SK-MEL-5 (cell line): ENCODE results near the gene LYSMD4. TPM values are rescaled to one million over a fixed set of nuclear protein-coding genes. Genes with fewer than 3 reads are reported as not detected.
"Not testable (repeated sequence)": the region's sequence is repeated elsewhere in the genome, so short reads cannot be mapped to it uniquely, and the experiment has no call there.

Experiments
- DNase-seq: peaks from one replicate; pipeline ENCODE4 v3.0.0-alpha.2; 2016; ENCODE audit warnings: low read depth, low spot score
- in situ Hi-C: cut with HindIII; loops from 2 replicates; pipeline ENCODE4 v1.10.0; 2016; ENCODE audit warnings: low sequenced_read_pairs, high pct_unique_total_duplicates, low pct_unique_long_range_greater_than_20kb
- total RNA-seq: library from RNA; depleted of rRNA; stranded (reverse); fragments of >200 nt; shearing (Covaris generic); gene quantifications from 2 replicates; pipeline ENCODE4 v1.2.3, GENCODE V29; 2014

The LYSMD4 gene
- total RNA-seq, 1 experiment from 2014 or later: 5.7 TPM

DNA sequence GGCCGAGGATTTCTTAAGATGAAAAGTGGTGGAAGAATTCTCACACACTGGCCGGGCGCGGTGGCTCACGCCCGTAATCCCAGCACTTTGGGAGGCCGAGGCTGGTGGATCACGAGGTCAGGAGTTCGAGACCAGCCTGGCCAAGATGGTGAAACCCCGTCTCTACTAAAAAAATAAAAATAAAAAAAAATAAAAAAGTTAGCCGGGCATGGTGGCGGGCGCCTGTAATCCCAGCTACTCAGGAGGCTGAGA is 729 bp upstream of the LYSMD4 start:
- in situ Hi-C loops, DNase-seq: not testable (repeated sequence)

DNA sequence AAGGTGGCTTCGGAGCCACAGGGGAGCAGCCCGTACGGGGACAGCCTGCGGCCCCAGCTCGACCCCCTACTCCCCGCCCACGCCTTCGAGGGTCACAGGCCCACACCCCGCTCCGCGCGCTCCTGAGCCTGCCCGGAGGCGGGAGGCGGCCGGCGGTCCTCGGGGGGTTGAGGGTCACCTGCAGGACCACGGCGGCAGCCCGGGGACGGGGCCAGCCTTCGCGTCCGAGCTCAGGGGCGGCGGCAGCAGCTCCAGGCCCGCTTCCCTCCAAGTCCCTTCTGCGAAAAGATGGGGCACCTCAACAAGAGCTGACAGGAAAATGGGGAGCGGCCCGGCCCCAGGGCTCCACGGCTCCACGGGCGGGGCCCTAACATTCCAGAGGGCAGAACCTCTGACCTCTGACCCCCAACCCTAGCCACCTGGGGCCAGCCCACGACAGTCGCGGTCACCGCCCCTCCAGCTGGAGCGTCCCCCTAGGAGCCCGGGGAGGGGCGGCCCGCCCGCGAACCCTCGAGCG is 428 bp downstream of the LYSMD4 start:
- in situ Hi-C loops: no loop called here
- no peak for DNase-seq

DNA sequence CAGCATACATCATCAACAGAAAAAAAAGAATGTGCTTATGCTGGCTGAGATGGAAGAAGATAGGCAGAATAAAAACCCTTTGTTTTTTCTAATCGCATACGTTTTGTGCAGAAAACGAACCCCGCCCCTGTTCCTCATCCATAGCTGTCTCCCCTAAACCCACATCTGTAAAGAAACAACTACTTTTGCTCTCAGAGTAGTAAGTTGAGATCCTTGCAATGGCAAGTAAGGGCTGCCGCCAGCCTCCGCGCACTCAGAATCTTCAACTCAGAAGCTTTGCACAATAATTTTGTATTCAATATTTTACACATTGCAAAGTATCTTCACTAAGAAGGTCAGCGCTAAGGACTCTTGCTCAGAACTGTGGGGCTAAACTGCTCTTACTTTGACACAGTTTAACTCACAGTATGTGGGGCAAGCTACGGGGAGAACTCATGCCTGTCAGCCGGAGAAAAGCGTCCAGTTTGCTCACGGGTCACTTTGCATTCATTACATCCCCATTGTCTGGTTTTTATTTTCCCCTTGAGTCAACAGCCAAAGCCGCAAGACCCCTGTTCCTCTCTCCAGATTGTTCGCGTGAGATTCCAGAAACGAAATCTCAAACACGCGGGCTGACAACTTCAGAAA is 1.0 kb downstream of the LYSMD4 start:
- no peak for DNase-seq
- in situ Hi-C loops: no loop called here

DNA sequence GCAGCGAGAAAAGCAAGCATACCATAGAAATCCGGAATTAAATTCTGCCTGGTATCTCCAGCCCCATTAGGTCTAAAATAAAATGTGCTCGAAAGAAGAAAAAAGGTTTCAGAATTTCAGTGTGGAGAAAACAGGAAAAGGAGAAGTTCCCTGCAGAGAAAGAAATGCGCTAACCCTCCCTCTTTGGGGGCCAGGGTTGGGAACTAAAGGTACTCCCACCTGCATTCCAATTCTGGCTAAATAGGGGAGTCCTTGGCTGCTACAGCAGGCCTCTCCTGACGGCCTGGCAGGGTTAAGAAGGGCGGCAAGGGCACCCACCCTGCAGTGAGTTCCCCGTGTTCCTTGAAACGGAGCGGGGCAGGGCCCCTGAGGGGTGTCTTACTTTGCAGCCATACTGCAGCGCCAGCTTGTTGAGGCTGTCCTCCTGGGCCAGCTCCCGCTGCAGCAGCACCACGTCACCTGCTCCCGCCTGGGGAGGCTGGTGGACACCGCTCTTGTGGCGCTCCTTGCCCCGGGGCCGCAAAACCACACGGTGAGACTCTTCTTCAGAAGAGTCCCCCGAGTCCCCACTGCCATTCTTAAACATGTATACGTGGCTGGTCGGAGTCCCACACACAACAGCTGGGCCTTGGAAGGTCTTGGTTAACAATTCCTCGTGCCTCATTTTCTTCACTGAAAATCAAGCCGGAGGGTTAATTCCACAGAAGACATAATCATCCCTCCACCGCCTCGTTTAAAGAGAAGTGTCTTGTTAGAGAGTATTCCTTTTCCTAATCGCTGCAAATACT is 1.7 kb downstream of the LYSMD4 start:
- in situ Hi-C loops: no loop called here
- no peak for DNase-seq

DNA sequence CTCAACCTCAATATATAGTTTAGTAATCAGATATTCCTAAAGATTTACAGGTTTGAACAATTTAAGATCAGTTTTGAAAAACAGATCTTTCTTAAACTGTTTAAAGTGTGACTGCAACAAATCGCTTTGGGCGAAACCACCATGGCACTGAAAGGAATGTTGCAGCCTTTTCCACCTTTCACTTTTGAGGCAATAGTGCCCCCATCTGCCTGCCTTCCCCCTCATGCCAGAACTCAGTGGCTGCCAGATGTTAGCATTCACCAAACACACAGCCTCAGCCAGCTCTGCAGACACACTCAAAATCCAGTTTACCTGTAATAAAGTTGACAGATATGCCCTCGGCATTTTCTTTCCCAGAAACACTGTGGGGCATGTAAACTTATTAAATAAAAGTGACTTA is 3.3 kb downstream of the LYSMD4 start:
- DNase-seq: peak; percentile 55
- in situ Hi-C loops: no loop called here

DNA sequence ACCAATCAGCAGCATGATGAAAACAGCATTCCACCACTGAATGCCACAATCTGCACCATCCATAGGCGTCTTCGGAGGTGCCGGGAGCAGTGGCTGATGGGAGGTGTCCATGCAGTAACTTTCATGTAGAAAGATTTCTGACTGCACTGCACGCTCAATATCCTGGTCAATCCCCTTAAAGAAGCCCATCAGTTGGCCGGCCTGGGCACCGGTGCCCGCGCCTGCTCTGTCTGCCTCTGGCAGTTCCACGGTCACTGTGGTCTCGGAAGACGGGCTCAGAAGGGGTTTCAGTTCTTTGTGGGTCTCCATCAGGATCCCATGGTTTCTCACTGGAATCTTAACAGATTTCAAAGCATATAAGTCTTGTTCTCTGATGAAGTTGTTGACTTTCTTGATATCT is 3.9 kb downstream of the LYSMD4 start:
- in situ Hi-C loops: no loop called here

DNA sequence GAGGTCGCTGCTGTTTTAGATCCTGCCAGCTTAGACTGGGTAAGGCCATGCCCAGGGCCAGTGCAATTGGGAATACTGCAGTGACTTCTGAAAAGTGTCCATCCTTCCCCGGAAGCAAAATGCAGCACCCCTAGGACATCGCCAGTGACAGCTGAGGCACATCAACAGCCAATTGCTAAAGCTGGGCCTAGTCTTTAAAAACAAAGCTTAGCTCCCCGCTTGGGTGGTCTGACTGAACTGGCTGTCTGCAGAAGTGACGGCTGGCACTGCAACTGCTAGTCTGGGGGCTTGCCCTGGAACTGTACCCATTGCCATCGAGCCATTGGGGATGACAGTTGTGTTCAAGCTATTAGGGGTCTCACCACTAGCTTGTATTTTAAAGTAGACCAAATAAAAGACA is 4.3 kb downstream of the LYSMD4 start:
- in situ Hi-C loops: no loop called here
- no peak for DNase-seq

More for the DNA sequence above, 3.9 kb downstream of the LYSMD4 start:
- DNase-seq: no peak

DNA sequence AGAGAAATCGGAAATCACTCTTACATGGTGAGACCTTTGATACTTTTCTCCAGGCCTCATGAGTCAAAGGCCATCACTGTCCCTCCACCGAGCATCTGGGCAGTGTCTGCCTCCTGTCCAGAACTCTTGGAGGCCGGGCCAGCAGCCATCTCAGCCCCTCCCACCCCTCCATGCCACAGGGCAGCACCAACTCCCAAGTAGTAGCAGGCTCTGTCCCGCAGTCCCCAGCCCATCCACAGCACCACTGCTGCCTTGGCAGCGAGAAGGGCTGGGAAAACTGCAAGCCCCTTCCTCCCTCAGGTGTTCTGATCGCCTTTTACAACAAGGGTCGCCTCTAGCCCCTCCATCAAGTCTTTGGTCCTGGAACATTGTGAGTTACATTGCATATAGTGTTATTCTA is 5.5 kb downstream of the LYSMD4 start:
- DNase-seq: no peak
- in situ Hi-C loops: no loop called here

DNA sequence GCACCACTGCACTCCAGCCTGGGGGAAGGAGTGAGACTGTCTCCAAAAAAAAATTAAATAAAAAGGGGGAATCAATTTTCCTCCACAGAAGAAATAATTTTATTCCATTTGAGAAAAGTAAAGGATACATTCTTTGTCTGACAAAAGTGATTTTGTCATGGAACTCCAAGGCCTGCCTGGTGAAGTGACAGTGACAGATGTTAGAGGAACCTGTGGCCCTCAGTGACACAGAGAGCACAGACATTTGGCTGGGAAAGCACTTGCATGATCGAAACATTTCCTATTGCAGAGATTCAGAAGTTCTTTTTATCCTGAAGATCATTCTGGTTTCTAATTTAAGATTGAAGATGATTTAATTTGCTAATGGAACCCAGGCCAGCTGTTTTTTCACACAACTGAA is 5.9 kb downstream of the LYSMD4 start:
- DNase-seq: no peak
- in situ Hi-C loops: no loop called here

DNA sequence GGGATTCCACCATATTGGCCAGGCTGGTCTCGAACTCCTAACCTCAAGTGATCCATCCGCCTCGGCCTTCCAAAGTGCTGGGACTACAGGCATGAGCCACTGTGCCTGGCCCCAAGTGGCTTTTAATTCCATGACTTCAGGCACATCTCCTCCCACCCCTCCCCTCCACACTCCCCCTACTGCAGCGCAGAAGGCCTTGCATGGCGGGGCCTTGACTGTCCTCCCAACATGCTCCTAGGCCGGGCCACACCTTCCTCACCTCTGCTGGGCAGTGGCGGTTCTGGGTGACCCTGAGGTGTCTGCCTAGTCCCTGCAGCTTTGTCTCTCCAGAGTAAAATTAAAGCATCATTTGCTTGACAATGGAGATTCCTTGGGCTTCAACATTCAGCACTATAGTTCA is 6.9 kb downstream of the LYSMD4 start:
- no peak for DNase-seq
- in situ Hi-C loops: no loop called here

DNA sequence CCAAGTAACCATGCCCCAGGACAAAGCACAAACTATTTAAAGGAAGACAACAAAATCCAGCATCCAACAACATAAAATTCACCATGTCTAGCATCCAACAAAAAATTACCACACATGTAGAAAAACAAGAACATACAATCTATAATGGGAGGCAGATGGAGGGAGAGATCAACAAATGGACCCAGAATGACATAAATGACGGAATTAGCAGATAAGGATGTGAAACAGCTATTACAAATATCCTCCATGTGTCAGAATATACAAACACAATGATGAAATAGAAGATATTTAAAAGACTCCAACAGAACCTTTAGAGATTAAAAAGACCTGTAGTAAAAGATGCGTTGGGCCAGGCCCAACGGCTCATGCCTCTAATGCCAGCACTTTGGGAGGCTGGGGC is 10.8 kb downstream of the LYSMD4 start:
- DNase-seq: no peak
- in situ Hi-C loops: no loop called here

DNA sequence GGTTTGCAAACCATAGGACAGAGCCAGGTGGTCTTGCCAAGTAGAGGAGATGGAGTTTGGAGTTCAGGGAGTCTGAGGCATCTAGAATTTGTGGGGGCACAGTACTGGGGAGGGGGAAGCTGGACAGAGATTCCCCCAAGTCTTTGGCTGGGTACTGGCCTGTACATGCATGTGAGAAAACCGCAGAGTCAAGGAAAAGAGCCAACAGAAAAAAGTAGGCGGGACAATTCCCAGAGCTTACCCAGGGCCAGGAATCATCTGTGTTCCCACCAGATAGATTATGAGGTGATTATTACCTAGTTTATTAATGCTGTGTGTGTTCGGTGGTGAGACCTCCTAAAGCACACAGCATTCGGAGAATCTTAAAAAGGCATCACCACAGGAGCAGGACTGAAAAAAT is 11.3 kb downstream of the LYSMD4 start:
- in situ Hi-C loops: no loop called here
- no peak for DNase-seq

DNA sequence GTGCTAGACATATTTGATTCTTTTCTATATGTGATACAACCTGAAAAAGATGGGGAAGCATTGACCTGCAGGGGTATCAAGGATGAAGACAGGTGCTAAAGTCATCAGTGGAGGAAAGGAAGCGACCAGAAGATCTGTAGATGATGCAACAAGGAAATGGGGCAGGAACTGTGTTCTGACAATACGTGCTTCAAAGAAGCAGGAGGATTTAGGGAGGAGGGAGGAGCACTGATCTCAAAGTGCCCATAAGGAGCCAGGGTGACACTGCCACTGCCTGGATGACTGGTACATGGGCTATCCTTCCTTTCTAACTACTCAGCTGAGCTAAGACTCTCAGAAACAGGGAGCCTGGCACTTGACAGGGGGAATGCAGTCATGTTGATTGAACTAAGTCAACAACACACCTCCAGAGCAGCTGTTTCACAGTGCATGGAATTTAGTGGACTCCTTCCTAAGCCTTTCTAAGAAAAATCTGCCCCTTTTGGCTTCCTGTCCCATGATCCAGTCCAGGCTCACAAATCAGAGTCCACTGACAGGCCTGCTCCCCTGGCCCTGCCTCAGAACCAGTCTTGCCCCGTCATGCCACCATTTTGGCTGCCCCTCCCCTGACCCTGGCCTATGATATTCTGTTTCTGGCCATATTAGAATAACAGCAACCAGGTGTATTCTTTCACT is 12.0 kb downstream of the LYSMD4 start:
- in situ Hi-C loops: no loop called here
- no peak for DNase-seq

DNA sequence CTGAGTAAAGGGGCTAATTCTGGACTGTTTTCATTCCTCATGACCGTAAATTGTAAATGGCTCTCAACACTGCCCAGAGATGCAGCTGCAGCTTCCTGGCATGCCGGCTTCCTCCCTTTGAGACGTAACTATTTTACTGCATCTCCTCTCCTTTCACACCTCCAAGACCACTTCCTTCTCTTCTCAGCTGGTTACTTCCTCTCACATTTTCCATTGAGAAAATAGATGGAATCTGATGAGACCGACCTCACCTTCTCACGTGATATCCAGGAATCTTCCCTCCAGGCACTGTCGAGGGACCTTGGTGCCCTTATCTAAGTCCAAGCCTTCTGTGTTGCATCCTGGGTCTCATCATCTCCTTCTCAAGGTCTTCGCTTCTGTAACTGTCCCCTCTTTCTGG is 12.7 kb downstream of the LYSMD4 start:
- DNase-seq: no peak
- in situ Hi-C loops: no loop called here

DNA sequence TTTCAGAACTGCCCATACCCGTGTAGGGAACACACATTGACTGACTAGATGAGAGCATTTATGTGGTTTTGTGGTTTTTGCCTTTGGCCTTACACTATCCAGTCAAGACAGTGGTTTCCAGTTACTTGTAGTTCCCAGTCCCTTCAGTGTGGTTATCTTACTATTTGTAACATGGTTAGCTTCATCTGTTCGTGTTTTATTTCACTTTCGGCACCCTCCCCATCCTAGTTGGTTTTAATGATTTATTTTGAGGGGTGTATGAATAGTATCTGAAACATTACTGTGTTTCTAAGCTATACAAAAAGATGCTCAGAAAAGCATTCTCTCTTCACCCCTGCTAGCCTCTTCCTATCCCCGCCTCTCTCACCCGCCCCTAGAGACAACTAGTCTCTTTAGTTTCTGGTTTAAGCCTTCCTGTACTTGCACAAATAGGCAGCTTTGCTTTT is 14.1 kb downstream of the LYSMD4 start:
- in situ Hi-C loops: no loop called here
- DNase-seq: no peak

DNA sequence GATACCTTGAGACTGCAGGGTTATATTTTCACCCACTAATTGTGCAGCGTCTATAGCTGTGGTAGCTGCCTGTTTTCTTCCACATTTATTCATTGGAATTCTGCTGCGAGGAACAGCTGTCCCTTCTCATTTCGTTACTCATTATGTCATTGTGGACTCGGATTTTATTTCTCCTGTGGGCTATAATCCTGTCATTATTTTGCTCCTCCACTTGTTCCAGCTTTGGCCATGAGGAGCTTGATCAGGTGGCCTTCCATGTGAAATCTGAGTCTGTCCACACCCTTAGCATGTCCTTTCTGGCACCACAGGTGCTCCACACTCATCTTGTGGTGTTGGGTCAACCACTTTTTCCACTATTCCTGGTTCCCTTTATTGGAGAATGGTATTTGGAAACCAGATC is 14.8 kb downstream of the LYSMD4 start:
- in situ Hi-C loops: no loop called here
- no peak for DNase-seq

DNA sequence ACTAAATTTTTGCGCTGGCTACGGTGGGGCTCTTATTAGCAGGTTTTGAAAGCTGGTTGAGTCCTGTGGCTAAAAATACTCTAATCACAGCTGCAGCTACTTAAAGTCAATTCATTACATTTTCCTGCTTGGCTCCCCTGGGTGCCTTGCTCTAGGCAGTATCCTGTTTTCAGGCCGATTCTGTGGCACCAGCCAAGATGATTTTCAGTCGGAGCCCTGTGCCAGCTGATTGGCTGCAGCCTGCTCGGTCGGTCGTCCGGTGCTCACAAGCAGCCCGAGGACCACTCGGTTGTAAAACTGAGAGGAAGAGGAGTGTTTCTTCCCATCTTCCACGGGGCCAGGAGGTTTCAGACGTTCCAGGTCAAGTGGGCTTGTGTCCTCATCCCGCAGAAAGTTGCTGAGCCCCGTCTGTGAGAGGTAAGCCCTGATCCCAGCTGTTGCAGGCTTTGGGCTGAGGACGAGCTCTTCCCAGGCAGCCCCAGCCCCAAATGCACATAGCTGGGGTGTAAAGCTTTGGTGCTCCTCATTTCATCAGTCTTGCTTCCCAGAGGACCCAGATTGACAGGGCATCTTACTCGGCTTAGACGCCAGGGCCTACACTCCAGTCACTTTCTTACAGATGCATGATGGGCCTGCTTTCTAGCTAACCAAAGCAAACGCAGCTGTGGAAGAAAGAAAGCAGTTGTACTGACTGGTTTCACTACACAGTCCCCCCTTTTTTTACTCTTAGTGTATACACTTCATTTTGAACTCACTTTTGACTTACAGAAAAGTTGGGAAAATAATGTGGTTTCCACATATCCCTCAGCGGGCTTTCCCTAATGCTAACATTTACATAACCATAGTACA is 15.9 kb downstream of the LYSMD4 start:
- DNase-seq: no peak
- in situ Hi-C loops: no loop called here

DNA sequence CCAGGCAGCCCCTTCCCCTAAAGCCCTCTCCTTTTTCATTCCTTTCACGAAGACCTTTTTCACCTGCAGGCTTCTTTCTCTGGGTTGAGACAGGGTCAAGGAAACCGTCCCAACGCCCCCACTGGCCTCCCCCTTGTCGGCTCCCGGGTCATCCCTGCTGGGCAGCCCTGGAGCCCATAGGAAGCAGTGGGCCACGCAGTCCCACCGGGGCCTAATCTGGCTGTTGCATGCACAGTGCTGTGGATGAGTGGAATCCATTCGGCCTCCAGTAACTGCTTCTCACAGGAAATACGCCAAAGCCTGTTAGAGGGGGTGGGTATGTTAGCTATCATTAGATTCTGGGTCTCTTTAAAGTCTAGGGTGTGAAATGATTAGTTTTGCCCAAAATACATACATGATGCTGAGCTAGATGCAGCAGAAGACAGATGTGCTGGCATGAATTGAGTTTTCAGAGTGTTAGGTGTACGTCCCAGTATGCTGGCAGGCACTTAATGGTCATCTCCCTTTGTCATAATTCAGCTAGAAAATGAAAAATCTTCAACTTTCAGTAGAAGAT is 16.6 kb downstream of the LYSMD4 start:
- DNase-seq: no peak
- in situ Hi-C loops: no loop called here
